Ascending aorta (tissue), 2 donors: ENCODE data around the gene CCDC188. TPM values are rescaled to one million over a fixed set of nuclear protein-coding genes. Genes with fewer than 3 reads are reported as not detected.

Experiments
- DNase-seq, 2 donors: peaks; one replicate each; pipeline ENCODE4 v3.0.0-alpha.2; 2019; ENCODE audit warnings: low spot score in 2 of 2
- H3K27ac ChIP-seq, 2 donors: fragments of 200-600 bp; sonication (generic); one replicate each; pipeline ENCODE4 v1.5.1; 2016 to 2017; ENCODE audit warnings: mild to moderate bottlenecking in 1 of 2
- H3K27me3 ChIP-seq: fragments of 200-600 bp; sonication (generic); one replicate; pipeline ENCODE4 v1.5.1; 2017
- H3K36me3 ChIP-seq, 2 donors: fragments of 200-600 bp; sonication (generic); one replicate each; pipeline ENCODE4 v1.5.1; 2016
- H3K4me1 ChIP-seq, 2 donors: fragments of 200-600 bp; sonication (generic); one replicate each; pipeline ENCODE4 v1.5.1; 2016 to 2017; ENCODE audit warnings: mild to moderate bottlenecking in 1 of 2
- H3K4me3 ChIP-seq, 2 donors: fragments of 200-600 bp; sonication (generic); one replicate each; pipeline ENCODE4 v1.5.1; 2016 to 2017; ENCODE audit warnings: mild to moderate bottlenecking in 1 of 2
- H3K9me3 ChIP-seq, 2 donors: fragments of 200-600 bp; sonication (generic); one replicate each; pipeline ENCODE4 v1.5.1; 2016
- CTCF ChIP-seq, 3 experiments: fragments of 200-600 bp in 2 of 3; fragments of 450-650 bp in 1 of 3; sonication (generic) in 2 of 3; IDR thresholded peaks; one replicate each; pipeline ENCODE4 v1.5.1; 2016 to 2019; ENCODE audit warnings: antibody characterized with exemption in 3 of 3, mild to moderate bottlenecking in 1 of 3, moderate library complexity in 1 of 3
- intact Hi-C: fragments of 100-400 bp; cut with DNase I; formaldehyde crosslinking; loops from one replicate; pipeline ENCODE4 v1.15.1; 2023
- total RNA-seq: library from RNA; depleted of rRNA; stranded (reverse); fragments of >200 nt; gene quantifications from one replicate; pipeline ENCODE4 v1.1.0, GENCODE V29; 2016

CCDC188 gene
- total RNA-seq, 1 donor from 2014 or later, result not detected

GRCh38 chr22:20108757-20109230 is 42.1 kb downstream of the CCDC188 start:
- DNase-seq, result no peak
- TF ChIP-seq CTCF (IDR thresholded peaks at IDR 0.05), result no peak
- no peak overlapping the region for H3K4me3 ChIP-seq
- H3K9me3 ChIP-seq, result no peaks in the 10 kb centered on the region
- no peaks in the 10 kb centered on the region for H3K27me3 ChIP-seq
- intact Hi-C loops, result no loop called here
- peaks cover 82 to 88% of the 10 kb centered on the region in 2 donors for H3K36me3 ChIP-seq
- H3K4me1 ChIP-seq, result no peaks in the 10 kb centered on the region
- H3K27ac ChIP-seq, result no peak overlapping the region

- no peaks in the 10 kb centered on the region for H3K4me1 ChIP-seq
- peaks cover 76 to 82% of the 10 kb centered on the region in 2 donors for H3K36me3 ChIP-seq
- H3K27ac ChIP-seq, result no peak overlapping the region
- no peak overlapping the region for H3K4me3 ChIP-seq
- no peaks in the 10 kb centered on the region for H3K27me3 ChIP-seq
- intact Hi-C loops, result no loop called here
- DNase-seq, result no peak
- TF ChIP-seq CTCF (IDR thresholded peaks at IDR 0.05), result no peak
- no peaks in the 10 kb centered on the region for H3K9me3 ChIP-seq
Observed at GRCh38 chr22:20107951-20108756, 42.7 kb downstream of the CCDC188 start.

DNA sequence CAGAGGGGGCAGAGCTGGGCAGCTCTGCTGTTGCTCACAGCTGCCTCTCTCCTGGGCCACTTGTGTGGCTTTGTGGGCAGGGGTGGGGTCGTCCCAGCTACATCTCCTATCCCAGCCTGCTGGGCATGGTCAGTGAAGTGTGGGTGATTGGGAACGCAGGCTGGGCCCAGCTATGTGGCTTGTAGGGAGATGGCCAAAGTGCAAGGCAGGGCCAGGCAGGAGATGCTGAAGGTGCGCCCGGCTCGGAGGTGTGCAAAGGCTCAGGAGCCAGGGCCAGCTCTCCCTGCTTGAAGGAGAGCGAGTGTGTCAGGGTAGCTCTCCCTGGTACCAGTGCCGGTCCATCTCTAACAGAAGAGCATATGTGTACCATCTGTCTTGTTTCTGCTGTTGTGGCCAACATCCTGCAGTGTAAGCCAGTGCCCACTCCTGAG is 43.4 kb downstream of the CCDC188 start:
- no peak for DNase-seq
- Histone ChIP-seq H3K36me3 (peaks cover 74 to 78% of the 10 kb centered on the region in 2 donors), H3K4me1 (no peaks in the 10 kb centered on the region), H3K27ac (no peak overlapping the region), H3K9me3 (no peaks in the 10 kb centered on the region), H3K27me3 (no peaks in the 10 kb centered on the region), H3K4me3 (no peak overlapping the region)
- intact Hi-C loops, result no loop called here
- no peak for TF ChIP-seq CTCF (IDR thresholded peaks at IDR 0.05)

DNA sequence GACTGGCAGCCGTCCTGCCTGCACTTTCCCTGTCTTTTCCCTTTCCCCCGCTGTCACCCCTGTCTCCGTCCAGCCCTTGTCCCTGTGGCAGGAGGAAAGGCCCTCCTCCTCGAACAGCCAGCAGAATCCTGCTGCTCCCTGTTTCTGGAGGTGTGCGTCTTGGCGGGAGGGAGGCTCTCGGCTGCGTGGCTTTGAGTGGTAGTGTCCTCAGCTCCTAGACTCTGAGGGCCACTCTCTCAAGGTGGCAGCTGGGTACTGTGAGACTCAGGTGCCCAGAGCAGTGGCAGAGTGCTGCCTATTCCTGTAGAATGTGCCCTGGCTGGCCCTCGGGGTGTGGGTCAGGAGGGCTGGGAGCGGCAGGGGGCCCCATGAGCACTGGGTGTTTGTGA is 44.0 kb downstream of the CCDC188 start:
- Histone ChIP-seq H3K4me1 (no peaks in the 10 kb centered on the region), H3K9me3 (no peaks in the 10 kb centered on the region), H3K36me3 (peaks cover 71 to 78% of the 10 kb centered on the region in 2 donors), H3K27ac (no peak overlapping the region), H3K4me3 (no peak overlapping the region), H3K27me3 (no peaks in the 10 kb centered on the region)
- no peak for TF ChIP-seq CTCF (IDR thresholded peaks at IDR 0.05)
- intact Hi-C loops, result no loop called here
- no peak for DNase-seq

GRCh38 chr22:20106205-20106848 is 44.5 kb downstream of the CCDC188 start:
- no peak for TF ChIP-seq CTCF (IDR thresholded peaks at IDR 0.05)
- intact Hi-C loops, result no loop called here
- peaks cover 69 to 75% of the 10 kb centered on the region in 2 donors for H3K36me3 ChIP-seq

More at GRCh38 chr22:20106205-20106848, 44.5 kb downstream of the CCDC188 start:
- Histone ChIP-seq H3K27me3 (no peaks in the 10 kb centered on the region), H3K4me3 (no peak overlapping the region), H3K4me1 (no peaks in the 10 kb centered on the region), H3K27ac (no peak overlapping the region), H3K9me3 (no peaks in the 10 kb centered on the region)
- DNase-seq, result no peak
